Loucy (cell line): ENCODE measurements around the gene LIPK.

Source experiments
- EZH2phosphoT487 ChIP-seq: fragments of 200-600 bp; IDR thresholded peaks from 2 replicates; pipeline ENCODE4 v1.6.1; 2018; ENCODE audit warnings: antibody characterized with exemption, mild to moderate bottlenecking, moderate library complexity, borderline replicate concordance
- TF ChIP-seq, protein P1 (sequence below): fragments of 200-600 bp; sonication (generic); conservative IDR thresholded peaks from 2 replicates; pipeline ENCODE4 v1.5.1; 2014; ENCODE audit warnings: mild to moderate bottlenecking, antibody characterized with exemption, low read length

- TF ChIP-seq, protein P1, sequence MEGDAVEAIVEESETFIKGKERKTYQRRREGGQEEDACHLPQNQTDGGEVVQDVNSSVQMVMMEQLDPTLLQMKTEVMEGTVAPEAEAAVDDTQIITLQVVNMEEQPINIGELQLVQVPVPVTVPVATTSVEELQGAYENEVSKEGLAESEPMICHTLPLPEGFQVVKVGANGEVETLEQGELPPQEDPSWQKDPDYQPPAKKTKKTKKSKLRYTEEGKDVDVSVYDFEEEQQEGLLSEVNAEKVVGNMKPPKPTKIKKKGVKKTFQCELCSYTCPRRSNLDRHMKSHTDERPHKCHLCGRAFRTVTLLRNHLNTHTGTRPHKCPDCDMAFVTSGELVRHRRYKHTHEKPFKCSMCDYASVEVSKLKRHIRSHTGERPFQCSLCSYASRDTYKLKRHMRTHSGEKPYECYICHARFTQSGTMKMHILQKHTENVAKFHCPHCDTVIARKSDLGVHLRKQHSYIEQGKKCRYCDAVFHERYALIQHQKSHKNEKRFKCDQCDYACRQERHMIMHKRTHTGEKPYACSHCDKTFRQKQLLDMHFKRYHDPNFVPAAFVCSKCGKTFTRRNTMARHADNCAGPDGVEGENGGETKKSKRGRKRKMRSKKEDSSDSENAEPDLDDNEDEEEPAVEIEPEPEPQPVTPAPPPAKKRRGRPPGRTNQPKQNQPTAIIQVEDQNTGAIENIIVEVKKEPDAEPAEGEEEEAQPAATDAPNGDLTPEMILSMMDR: no peak
- no peak for TF ChIP-seq EZH2phosphoT487
These were observed 86.6 kb downstream of the LIPK start for GRCh38 chr10:88792661-88793060.
